ENCODE data around the gene XXYLT1.

- TF ChIP-seq FOS (IDR thresholded peaks at IDR 0.05; ENCODE audit: borderline replicate concordance, extremely low read depth, insufficient read length), result no peak
- no peak for TF ChIP-seq RFX5 (IDR thresholded peaks at IDR 0.05; ENCODE audit: low read depth, low read length)
- TF ChIP-seq KDM1A (IDR thresholded peaks at IDR 0.05; ENCODE audit: borderline replicate concordance), result no peak
- TF ChIP-seq NFYA (IDR thresholded peaks at IDR 0.05; ENCODE audit: borderline replicate concordance, low read depth, low read length), result no peak
- TF ChIP-seq PAX8 (IDR thresholded peaks at IDR 0.05), result no peak
- TF ChIP-seq EP300 (IDR thresholded peaks at IDR 0.05; ENCODE audit: borderline replicate concordance in 1 of 2, control insufficient read depth in 1 of 2, low read depth in 2 of 2, low read length in 2 of 2), result no peak
- TF ChIP-seq NFIC (IDR thresholded peaks at IDR 0.05; ENCODE audit: low read depth, low read length), result no peak
- no peak for TF ChIP-seq MXI1 (IDR thresholded peaks at IDR 0.05; ENCODE audit: low read depth, low read length)
- TF ChIP-seq FOXK2 (IDR thresholded peaks at IDR 0.05), result no peak
- TF ChIP-seq MAX (IDR thresholded peaks at IDR 0.05; ENCODE audit: low read depth, low read length), result no peak
- TF ChIP-seq MYC (IDR thresholded peaks at IDR 0.05; ENCODE audit: insufficient read depth, insufficient read length, insufficient replicate concordance, low read length, severe bottlenecking), result no peak
Observed at GRCh38 chr3:195236801-195237570, 34.0 kb downstream of the XXYLT1 start.
